HFF-Myc (cell line): ENCODE data around the gene ZSCAN23.

ENCODE experiments used
- DNase-seq: peaks from one replicate; pipeline ENCODE4 v3.0.0-alpha.2; 2011; ENCODE audit warnings: low read depth; ENCODE audit errors: extremely low read depth
- H3K4me3 ChIP-seq: replicated peaks from 2 replicates; pipeline ENCODE4 v1.5.1; 2011; ENCODE audit warnings: low read depth, mild to moderate bottlenecking, control low read depth, low read length
- CTCF ChIP-seq: IDR thresholded peaks from 2 replicates; pipeline ENCODE4 v1.5.1; 2012; ENCODE audit warnings: mild to moderate bottlenecking, low read depth, low read length, control low read depth; ENCODE audit errors: missing control alignments

ZSCAN23 gene

GRCh38 chr6:28433119-28433518, 10.2 kb downstream of the ZSCAN23 start:
- H3K4me3 ChIP-seq: no peak overlapping the region
- no peak for DNase-seq
- TF ChIP-seq CTCF: no peak

- TF ChIP-seq CTCF: no peak
- no peak for DNase-seq
- no peak overlapping the region for H3K4me3 ChIP-seq
These were observed 13.5 kb downstream of the ZSCAN23 start for GRCh38 chr6:28429781-28430180.

GRCh38 chr6:28425944-28426541, 17.2 kb downstream of the ZSCAN23 start:
- no peak for DNase-seq
- H3K4me3 ChIP-seq: no peak overlapping the region
- TF ChIP-seq CTCF: no peak

- no peak for DNase-seq
- H3K4me3 ChIP-seq: no peak overlapping the region
- no peak for TF ChIP-seq CTCF
These were observed 19.1 kb downstream of the ZSCAN23 start for GRCh38 chr6:28424163-28424562.

- DNase-seq: no peak
- TF ChIP-seq CTCF: no peak
- H3K4me3 ChIP-seq: no peak overlapping the region
These were observed 19.7 kb downstream of the ZSCAN23 start for GRCh38 chr6:28423546-28423945.

- no peak for TF ChIP-seq CTCF
- DNase-seq: no peak
- no peak overlapping the region for H3K4me3 ChIP-seq
These were observed 29.6 kb downstream of the ZSCAN23 start for GRCh38 chr6:28413681-28414080.

- no peak overlapping the region for H3K4me3 ChIP-seq
- TF ChIP-seq CTCF: no peak
- DNase-seq: no peak
These were observed 32.5 kb downstream of the ZSCAN23 start for GRCh38 chr6:28410767-28411166.
